GM21737 (cell line): ENCODE results near the gene STK32C.
"Not testable (repeated sequence)": the region's sequence is repeated elsewhere in the genome, so short reads cannot be mapped to it uniquely, and the experiment has no call there.

ENCODE experiments used
- ATAC-seq: cut with Tn5 transposase; IDR thresholded peaks from one replicate; pipeline ENCODE4 v1.9.1; 2021; ENCODE audit warnings: mild to moderate bottlenecking, moderate library complexity; ENCODE audit not compliant: unreplicated experiment

STK32C gene

DNA sequence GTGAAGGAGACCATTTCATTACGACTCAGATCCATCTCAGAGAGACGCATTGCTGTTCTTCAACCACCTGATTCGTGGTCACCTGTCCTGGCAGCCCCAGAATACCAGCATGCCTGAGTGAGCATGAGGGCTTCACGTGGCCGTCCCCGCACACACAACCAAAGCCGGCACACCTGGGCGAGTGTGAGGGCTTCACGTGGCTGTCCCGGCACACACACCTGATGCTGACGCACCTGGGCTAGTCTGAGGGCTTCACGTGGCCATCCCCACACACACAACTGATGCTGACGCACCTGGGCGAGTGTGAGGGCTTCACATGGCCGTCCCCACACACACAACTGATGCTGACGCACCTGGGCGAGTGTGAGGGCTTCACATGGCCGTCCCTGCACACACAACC lies 86.8 kb downstream of the STK32C start:
- not testable (repeated sequence) for ATAC-seq

DNA sequence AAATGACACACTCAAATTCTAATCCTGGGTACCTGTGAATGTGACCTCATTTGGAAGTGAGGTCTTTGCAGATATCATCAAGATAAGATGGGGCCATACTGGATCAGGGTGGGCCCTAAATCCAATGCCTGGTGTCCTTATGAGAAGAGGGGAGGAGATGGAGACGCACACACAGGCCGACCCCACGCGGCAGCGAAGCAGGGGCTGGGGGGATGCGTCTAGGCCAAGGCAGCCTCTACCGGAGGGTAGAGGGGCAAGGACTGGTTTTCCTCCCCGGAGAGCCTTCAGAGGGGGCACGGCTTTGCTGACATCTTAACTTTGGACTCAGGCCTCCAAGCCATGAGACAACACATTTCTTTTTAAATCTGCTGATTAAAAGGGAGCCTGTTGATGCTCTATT lies 87.7 kb downstream of the STK32C start:
- no peak for ATAC-seq

DNA sequence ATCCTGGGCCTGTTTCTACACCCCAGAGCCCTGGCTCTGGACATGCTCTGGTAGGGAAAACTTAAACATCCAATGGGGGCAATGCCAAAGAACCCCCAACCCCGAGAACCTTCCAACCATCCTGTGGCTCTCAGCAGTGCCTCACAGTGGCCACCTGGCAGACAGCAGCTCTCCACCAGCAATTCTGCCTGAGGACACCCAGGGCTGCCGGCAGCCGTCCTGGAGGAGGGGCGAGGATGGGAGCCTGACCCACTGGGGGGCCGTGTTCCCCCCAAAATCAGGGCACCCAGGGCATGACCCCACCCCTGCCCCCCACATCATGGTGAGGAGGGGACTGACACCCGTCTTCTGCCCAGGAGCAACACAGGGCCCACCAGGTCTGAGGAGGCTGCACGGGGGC lies 88.3 kb downstream of the STK32C start:
- ATAC-seq = no peak

DNA sequence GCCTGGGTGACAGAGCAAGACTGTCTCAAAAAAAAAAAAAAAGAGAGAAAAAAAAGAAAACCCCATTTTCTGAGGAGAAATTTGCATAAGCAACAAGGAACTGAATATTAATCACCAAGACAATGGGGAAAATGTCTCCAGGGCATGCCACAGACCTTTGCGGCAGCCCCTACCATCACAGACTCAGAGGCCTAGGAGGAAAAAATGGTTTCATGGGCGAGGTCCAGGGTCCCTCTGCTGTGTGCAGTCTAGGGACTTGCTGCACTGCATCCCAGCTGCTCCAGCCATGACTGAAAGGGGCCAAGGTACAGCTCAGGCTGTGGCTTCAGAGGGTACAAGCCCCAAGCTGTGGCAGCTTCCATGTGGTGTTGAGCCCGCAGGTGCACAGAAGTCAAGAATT lies 91.3 kb downstream of the STK32C start:
- not testable (repeated sequence) for ATAC-seq

DNA sequence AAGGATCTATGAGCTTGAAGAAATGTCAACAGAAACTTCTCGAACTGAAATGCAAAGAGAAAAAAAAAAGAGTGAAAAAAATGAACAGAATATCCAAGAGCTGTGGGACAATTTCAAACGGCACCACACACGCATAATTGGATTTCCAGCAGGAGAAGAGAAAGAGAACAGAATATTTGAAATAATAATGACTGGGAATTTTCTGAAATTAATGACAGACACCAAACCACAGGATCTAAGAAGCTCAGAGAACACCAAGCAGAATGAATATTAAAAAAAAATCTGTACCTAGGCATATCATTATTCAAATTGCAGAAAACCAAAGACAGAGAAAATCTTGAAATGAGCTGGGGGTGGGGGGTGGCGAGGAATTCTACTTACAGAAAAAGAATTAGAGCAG lies 93.8 kb downstream of the STK32C start:
- ATAC-seq = no peak

DNA sequence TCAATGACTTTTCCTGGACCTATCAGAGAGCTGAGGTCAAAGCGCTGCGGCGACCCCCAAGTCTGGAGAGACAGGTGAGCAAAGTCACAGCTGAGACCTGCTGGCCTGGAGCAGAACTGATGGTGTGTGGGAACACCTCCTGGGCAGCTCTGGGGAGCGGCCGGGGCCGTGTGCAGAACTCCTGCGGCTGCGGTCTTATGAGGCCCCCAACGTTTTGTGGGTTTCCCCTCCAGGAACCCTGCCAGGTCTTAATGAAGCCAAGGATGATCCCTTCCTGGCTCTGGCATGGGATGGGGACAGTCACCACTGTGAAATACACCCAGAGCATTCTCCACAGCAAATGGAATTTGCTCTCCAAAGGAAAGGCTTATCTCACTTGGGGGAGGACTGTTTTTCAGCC lies 94.9 kb downstream of the STK32C start:
- ATAC-seq = no peak

DNA sequence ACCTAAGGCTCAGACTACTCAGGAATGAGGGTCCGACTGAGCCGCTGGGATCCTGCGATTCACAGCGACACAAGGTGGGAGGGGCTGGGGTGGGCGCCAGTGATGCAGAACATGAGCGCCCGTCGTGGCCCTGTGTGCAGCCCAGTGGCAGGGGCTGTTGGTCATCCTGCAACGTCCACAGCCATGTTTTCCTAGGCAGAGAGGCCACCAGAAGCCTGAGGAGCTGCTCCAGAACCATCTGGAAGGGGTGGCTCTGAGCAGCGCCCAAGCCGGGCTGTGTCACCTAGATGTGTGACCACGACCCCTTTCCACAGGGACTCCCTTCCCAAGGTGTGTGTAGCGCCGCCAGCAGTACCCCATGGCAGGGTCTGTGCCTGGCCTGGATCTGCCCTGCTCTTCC lies 96.5 kb downstream of the STK32C start:
- ATAC-seq = no peak

DNA sequence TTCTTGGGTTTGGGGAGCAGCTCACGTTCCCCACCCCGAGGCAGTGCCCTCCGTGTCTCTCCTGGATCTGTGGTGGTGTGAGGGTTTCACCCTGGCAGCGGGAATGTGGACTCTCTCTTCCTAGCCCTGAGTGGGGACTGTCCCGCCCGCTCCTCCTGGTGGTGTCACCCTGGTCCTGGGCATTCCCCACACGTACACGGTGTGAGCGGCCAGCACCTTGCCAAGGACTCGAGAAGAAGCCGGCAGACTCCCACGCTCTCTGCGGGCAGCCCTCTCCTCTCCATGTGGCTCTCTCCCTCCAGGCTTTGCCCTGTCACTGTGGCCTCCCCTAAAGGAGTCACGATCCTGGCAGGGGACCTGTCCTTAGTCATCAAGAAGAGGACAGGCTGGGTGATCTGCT lies 97.0 kb downstream of the STK32C start:
- no peak for ATAC-seq

DNA sequence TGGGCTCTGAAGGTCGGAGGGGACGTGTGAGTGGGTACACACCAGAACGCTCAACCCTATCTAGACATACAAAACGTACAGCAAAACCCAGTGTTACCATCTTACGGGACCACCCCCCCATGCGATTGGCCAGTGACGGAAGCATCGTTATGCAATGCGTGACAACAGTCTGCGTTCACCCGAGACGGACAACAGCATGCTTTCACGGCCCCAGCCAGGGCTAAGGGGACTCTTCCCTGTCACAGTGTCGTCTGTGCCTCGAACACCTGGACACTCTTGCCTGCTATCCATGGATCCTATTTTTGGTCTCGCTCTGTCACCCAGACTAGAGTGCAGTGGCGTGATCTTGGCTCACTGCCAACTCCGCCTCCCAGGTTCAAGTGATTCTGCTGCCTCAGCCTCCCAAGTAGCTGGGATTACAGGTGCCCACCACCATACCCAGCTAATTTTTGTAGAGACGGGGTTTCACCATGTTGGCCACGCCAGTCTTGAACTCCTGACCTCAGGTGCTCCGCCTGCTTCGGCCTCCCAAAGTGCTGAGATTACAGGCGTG lies 97.7 kb downstream of the STK32C start:
- ATAC-seq = no peak

DNA sequence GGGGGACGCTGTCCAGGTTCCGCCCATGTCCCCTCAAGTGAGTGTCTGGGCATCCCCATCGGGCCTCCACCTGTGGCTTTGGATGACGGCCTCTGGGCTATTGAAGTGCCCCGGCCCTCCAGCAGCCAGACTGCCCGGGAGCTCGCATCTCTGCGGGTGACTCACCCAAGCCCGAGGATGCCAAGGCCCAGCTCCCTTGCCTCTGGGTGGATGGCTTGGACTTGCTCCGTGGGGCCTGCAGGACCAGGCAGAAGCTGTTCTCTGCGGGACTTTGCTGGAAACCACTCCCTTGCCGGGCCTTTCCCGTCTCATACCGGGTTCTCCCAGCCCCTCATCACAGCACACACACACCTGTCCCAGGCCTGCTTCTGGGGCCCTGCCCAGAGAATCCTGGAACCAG lies 98.6 kb downstream of the STK32C start:
- no peak for ATAC-seq

DNA sequence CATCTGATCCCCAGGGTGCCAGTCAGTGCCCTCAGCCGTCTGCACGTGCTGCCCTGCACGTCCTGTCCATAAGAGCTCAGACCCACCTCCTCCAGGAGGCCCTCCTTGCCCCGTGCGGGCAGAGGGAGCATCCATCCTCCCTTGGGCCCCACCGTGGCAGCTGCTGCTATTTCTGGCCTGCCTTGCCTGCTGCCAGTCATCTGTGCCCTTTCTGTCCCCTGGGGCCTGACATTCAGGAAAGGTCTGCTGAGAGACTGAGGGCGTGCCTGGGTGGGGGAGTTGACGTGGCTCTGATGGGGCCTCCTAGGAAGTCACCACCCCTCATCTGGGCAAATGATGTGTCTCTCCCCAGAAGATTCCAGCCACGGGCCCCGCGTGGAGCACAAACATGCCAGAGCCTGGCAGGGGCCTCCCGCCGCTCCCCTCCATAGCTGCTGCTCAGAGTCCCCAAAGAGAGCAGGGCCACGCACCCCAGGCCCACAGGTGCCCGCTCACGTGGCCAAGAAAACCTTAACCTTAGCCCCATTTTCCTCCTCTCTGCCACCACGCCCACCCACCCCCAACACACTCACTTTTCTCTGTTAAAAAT lies 99.2 kb downstream of the STK32C start:
- no peak for ATAC-seq

DNA sequence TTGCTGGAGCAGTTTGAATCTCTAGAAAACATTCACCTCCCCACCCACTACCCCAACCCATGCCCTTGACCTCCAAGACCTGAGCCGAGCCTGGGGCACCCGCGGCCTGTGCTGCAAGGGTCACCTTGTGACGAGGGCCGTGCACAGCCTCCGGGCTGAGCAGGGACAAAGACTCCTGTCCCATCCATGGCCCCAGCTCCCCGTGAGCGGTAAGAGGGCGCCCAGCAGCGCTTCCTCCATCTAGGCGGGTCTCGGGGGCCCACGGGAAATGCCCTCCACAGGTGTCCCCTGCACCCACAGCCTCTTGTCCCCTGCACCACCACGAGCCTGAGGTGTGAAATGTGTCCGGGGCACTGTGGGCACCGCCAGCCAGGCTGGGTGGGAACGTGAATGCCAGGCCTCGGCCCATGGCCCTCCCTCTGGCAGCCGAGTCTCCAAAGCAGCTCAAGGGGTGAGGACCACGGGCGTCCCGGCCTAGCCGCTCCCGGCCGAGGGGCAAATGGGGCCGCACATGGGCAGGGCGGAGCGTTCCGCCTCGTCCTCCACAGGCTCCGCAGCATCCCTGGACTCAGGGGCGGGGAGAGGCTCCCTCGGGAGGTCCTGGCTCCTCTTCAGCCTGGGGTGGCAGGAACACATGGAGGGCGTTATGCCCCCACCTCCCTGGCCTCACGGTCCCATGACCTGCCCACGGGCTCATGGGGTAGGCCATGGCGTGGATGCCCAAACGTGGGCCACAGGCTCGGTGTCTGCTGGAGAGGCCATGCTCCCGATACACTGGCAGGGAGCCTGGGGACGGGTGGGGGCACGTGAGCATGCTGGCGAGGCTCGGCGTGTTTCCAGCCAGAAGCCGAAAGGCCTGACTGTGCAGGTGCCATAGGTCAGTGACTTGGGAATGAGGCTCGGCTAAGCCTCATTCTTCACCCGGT lies 100.0 kb downstream of the STK32C start:
- no peak for ATAC-seq

DNA sequence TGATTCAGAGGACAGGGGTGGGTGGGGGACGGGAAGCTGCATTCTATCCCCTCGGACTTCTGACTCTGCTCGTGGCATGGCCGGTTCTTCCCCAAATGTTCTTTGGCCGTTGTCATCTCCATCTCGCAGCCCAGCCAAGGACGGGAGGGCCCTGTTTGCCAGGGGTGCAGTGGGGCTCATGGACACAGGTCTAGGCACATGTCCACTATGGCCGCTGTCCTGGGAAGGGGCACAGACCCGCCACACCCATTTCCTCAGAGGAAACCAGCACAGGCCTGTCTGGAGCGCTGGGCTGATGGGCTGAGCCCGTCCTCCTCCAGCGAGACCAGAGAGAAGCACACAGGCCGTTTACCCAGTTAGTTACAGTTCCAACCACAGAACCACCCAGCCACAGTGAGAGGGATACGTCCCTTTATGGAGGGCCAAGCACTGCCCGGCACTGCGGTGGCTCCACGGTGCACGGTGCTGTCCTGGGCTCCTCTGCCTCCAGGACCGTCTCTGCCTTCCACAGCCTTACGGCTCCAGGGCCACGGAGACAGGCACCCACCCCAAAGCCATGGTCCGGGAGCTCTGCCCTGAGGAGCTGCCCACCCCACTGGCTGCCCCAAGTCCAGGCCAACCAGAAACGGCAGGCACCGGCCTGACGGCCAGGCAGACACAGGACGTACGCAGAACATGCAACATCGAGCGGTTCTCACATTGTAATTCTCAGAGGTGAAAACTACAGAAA lies 100.8 kb downstream of the STK32C start:
- no peak for ATAC-seq

DNA sequence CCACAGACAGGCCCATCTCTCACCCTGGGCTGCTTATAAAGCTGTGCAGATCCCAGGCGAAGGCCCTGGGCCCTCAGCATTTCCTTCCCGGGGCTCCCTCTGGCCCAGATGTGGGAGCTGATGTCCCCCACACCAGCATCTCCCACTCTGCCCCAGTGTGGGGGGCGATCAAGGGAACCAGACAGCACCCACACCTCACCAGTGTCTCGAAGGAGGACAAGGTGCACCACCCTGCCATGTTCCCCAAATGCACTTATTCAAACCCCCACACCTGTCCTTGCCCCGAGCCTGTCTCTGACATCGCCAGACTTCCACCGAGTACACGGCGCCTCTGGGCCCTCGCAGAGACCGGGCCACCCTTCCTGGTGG lies 101.4 kb downstream of the STK32C start:
- no peak for ATAC-seq

DNA sequence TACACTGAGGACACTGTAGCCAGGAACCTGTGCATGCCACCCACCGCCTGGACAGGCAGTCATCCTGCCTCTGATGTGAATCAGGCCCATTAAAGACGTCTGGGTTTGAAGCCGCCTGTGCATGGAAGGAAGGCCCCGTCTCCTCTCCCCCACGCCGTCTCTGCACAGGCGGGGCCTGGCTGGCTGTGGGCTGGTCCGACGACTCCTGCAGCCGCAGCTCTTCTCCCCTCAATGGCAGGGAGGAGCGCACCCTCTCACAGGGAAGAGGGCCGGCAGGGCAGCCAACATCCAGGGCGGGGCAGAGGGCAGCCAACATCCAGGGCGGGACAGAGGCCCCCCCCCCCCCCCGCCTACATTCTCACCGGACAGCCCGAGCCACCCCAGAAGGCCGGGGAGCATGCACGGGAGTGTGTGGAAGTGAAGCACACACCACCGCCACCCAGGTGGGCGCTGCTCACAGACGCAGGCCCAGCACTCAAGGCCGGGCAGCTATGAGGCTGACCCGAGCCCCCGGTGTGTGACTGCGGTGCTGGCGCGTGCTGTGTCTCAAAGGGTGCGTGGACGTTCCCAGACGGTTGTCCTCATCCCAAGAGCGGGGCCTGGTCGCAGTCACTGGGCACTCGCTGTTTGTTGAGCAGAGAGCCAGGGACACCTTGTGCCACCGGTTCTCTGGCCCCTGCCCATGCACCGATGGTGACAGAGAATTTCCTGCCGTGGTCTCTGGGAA lies 101.9 kb downstream of the STK32C start:
- no peak for ATAC-seq

DNA sequence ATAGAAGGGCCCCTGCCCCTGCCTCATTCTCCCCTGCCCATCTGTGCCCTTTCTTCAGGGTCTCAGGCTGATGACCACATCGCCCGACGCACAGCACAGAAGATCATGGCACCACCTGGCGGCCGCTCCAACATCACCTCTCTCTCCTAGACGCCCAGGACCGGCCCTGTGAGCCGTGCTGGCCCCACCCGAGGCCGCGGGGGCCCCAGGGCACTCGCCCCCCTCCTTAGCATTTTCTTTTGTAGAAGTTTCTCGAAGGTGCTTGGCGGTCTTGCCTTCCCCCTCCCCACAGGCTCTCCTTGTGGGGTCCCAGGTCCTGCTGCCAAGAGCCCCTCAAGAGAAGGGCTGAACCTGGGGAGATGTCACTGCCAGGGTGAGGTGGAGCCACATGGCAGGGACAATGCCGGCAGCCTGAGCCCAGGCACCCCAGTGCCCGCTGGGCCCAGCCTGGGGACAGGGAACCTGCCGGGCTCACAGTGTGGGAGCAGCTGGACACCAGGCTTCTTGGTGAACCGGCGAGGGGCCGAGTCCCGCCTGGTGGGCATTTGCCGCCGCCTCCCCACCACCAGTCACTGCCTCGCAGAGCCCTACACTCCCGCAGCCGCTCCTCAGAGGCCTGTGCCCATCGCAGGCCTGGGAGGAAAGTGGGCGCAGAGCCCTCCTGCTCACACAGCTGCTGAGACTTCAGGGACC lies 102.8 kb downstream of the STK32C start:
- no peak for ATAC-seq

DNA sequence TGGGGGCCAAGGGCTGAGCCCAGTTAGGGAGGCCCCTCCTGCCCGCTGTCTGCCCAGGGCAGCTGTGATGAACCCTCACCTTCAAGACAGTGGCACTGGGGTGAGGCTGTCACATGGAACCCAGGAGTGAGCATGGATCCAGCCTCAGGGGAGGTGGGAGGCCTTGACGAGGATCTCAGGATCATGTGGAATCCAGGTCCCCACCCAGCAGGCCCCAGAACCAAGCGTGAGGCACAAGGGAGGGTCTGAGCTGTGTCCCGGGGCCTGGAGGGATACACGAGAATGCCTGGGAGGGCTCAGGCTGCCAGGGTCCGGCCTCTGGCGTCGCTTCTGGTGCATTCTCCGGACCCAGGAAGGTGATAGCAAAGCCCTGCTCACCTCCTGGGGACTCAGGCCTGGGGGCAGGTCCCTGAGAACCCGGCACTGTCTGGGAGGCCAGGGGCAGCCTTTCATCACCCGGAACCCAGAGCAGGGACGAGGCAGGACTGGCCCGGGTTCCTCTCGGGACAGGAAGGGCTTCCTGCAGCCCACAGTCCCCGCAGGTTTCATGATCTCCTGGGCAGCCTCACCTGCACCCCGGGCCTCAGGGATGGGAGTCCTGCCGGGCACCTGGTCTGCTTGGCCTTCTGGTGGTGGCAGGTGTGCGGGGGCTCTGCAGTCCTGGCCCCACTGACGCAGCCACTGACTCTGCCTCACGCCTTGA lies 103.5 kb downstream of the STK32C start:
- no peak for ATAC-seq

DNA sequence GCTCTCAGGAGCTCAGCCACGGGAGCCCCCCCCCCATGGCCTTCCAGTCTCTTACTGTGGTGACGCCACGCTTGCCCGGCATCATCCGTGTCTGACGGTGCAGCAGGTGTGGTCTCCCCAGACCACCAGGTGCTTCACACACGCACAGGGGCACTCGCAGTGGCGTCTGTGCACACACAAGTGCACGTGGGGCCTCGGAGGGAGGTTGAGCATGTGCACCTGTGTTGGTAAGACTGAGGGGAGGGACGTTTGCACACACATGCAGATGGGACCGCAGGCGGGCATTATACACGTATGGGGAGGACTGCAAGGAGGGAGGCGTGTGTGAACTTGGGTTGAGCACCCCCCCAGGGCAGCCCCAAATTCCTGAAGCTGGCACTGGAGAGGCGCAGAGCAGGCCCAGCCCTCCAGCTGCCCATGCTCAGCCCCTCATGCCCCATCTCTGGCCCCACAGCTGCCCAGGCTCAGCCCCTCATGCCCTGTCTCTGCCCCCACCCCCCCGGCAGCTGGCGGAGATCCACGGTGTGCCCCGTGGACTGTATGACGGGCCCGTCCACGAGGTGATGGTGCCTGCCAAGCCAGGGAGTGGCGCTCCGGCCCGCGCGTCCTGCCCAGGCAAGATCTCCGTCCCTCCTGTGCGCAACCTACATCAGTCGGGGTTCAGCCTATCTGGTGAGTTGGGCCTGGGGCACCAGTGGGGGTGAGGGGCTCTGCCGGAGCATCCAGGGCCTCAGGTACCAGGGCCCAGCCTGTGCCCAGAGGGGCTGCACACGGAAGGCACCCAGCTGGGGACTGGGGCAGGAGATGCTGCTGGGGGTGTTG lies 104.3 kb downstream of the STK32C start:
- ATAC-seq = no peak
